Measurements from ENCODE around the gene PITRM1.
"Not testable (repeated sequence)": the region's sequence is repeated elsewhere in the genome, so short reads cannot be mapped to it uniquely, and the experiment has no call there.

The PITRM1 gene

GRCh38 chr10:3119796-3120459, 52.7 kb downstream of the PITRM1 start:
- no peak for DNase-seq

- DNase-seq, result no peak
Observed at GRCh38 chr10:3118641-3119091, 53.9 kb downstream of the PITRM1 start.

GRCh38 chr10:3117486-3117885, 55.1 kb downstream of the PITRM1 start:
- no peak for DNase-seq

- no peak for DNase-seq
Observed at GRCh38 chr10:3116508-3117100, 56.0 kb downstream of the PITRM1 start.

- DNase-seq, result no peak
Observed at GRCh38 chr10:3115685-3116084, 56.9 kb downstream of the PITRM1 start.

- no peak for DNase-seq
Observed at GRCh38 chr10:3113343-3113720, 59.2 kb downstream of the PITRM1 start.

- DNase-seq, result no peak
Observed at GRCh38 chr10:3111621-3112163, 60.9 kb downstream of the PITRM1 start.

- no peak for DNase-seq
Observed at GRCh38 chr10:3110782-3111620, 61.6 kb downstream of the PITRM1 start.

- DNase-seq, result no peak
Observed at GRCh38 chr10:3109633-3110032, 62.9 kb downstream of the PITRM1 start.

- DNase-seq, result no peak
Observed at GRCh38 chr10:3109196-3109595, 63.4 kb downstream of the PITRM1 start.

- DNase-seq, result no peak
Observed at GRCh38 chr10:3108575-3109105, 63.9 kb downstream of the PITRM1 start.

GRCh38 chr10:3108033-3108432, 64.5 kb downstream of the PITRM1 start:
- DNase-seq, result no peak

GRCh38 chr10:3107426-3107961, 65.1 kb downstream of the PITRM1 start:
- DNase-seq, result no peak

- DNase-seq, result no peak
Observed at GRCh38 chr10:3106928-3107425, 65.6 kb downstream of the PITRM1 start.

GRCh38 chr10:3106328-3106727, 66.3 kb downstream of the PITRM1 start:
- DNase-seq, result not testable (repeated sequence)

- DNase-seq, result no peak
Observed at GRCh38 chr10:3105905-3106304, 66.7 kb downstream of the PITRM1 start.

GRCh38 chr10:3105166-3105565, 67.4 kb downstream of the PITRM1 start:
- no peak for DNase-seq

- DNase-seq, result no peak
Observed at GRCh38 chr10:3104251-3104918, 68.2 kb downstream of the PITRM1 start.

- DNase-seq, result no peak
Observed at GRCh38 chr10:3103646-3104045, 68.9 kb downstream of the PITRM1 start.

GRCh38 chr10:3102720-3103427, 69.7 kb downstream of the PITRM1 start:
- no peak for DNase-seq

GRCh38 chr10:3100856-3101640, 71.5 kb downstream of the PITRM1 start:
- no peak for DNase-seq
